Measurements from ENCODE around the gene BCAS1.
A peak's percentile ranks its signal among the peaks of the same experiment; 100 is the strongest.

The BCAS1 gene

DNA sequence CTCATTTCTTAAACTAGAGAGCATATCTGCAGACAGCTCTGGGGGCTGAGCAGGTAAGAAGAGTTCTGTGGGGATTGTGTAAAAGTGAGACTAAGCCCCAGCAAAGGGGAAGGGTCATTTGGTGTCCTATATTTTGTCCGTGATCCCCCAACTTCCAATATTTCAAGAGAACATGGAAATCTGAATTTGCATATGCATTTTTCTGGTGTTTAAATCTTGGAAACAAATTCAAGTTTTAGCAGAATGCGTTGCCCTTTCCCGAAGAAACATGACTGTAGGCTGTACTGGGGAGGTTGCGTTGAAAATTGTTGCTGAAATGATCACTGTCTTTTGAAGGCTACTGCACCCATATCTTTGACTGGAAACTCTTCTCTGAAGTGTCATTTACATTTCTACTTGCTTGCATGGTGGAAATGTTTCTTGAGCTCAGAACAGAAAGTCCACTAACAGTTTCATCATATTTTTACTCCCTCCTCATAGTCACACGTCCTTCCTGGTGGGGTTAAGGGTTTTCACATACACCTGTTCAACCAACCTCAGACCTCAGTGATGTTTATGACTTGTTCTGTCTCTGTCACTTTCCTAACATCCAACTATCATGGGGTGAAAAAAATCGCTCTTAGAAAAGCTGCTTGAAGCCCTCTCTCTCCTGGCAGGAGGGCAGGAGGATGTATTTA lies 140.3 kb downstream of the BCAS1 start:
- no peak for DNase-seq (ENCODE audit: low read depth in 2 of 3, low spot score in 2 of 3)

DNA sequence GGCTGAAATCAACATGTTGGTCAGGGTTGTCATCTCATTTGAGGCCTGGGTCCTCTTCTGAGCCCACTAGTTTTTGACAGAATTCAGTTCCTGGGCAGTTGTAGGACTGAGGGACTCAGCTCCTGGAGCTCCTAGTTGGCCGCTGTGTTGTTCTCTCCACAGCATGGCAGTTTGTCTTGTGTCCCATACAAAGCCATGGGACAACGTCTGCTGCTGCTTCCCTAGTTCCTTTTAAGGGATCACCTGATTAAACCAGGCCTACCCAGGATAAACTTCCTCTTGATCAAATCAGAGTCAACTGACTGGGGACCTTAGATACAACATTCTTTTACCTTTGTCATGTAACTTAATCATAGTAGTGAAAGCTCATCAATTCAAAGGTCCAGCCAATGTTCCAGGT lies 141.0 kb downstream of the BCAS1 start:
- no peak for DNase-seq (ENCODE audit: low read depth in 2 of 3, low spot score in 2 of 3)

DNA sequence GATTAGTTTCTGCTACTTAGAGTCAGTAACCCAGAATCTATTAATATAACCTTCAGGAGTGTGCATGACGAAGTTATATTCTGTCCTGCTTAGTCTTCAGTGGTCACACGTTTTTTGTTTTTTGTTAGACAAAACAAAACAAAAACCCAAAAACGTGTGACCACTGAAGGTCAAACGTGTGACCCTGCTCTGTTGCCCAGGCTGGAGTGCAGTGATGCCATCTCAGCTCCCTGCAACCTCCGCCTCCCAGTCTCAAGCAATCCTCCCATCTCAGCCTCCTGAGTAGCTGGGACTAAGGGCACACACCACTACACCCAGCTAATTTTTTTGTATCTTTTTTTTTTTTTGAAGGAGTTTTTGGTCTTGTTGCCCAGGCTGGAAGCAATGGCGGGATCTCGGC lies 142.4 kb downstream of the BCAS1 start:
- DNase-seq (ENCODE audit: low read depth in 2 of 3, low spot score in 2 of 3): no peak

DNA sequence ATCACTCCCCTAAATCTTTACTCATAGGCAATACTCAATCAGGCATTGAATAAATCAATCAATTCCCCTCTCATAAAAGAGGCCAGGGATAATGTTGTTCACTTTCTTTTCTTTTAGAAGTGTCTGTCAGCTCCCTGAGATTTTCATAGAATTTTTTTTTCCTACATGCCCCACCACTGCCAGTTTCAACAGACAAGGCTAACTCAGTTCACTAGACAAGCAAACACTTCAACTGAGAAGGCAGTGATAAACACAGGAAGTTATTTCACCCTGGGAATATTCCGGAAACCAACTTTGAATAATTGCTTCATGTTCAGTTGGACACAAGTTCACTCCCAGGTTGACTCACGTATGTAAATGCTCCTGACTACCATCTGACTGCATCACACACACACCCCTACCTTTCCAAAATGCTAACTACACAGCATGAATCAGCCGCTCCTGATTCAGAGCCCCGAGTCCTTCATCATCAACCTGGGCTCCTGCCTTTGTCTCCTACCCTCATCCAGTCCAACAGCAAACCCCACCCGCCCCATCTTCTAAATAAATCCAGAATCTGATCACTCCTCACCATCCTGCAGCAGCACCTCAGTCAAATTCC lies 143.9 kb downstream of the BCAS1 start:
- DNase-seq (ENCODE audit: low read depth in 2 of 3, low spot score in 2 of 3): no peak

DNA sequence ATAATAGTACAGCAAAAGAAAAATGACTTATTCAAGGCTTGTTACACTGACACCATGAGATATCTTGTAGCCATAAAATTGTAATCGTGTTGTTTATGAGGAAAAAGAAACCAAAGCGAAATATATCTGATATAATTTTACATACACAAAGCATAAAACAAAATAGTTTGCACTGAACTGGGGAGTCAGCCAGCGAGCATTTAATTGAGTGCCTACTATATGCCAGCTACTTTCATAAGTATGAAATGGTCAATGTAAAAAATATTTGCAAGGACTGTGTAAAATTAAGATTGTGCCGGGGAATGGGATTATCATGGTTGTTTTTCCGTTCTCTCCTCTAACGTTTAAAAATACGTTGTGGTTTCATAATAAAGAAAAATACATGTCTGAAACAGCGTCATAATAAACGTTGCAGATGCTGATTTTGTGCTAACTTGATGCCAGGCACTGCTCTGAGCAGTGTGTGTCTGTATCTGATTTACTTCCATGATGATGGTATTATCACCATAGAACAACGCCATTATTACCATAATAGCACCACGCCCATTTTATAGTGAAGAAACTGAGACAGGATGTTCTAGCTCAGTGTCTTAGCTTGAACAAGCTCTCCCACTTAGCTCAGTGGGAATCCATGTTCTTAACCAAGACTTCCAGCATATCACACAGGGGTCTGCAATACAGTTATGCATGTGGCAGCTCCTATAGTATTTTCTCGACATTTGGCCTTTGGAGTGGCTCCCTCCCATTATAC lies 144.6 kb downstream of the BCAS1 start:
- DNase-seq (ENCODE audit: low read depth in 2 of 3, low spot score in 2 of 3): no peak

DNA sequence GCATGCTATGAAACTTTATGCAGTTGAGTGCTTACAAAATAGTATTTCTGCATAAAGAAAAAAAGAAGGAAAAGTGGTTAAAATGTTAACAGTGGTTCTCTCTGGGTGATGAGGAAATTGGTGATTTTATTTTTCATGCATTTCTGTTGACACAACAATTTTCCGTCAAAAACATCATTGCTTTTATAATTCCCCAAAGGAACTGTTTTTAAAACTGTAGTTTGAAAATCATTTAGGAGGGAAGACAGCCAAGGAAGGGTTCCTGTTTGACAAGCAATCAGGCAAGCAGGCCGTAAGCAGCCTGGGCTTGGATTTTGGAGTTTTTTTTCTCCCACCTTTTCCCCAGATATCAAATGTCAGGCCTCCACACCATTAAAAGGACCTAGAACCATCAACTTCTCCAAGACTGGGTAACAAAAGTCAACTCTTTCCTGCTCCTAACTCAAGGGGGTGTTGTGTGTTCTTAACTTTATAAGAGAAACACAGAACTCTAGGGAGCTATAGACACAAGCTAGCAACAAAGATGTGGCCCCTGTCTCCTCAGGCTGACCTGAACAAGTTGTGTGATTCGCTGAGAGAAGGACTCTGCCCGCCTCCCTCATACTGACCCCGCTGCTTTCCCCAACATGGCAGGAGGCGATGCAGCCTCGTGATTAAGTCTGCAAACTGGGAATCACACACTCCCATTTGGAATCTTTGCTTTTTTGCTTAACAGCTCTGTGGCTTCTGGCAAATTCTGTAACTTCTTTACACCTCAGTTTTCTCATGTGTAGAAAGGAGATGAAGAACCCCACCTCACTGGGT lies 146.6 kb downstream of the BCAS1 start:
- DNase-seq (ENCODE audit: low read depth in 2 of 3, low spot score in 2 of 3): no peak

DNA sequence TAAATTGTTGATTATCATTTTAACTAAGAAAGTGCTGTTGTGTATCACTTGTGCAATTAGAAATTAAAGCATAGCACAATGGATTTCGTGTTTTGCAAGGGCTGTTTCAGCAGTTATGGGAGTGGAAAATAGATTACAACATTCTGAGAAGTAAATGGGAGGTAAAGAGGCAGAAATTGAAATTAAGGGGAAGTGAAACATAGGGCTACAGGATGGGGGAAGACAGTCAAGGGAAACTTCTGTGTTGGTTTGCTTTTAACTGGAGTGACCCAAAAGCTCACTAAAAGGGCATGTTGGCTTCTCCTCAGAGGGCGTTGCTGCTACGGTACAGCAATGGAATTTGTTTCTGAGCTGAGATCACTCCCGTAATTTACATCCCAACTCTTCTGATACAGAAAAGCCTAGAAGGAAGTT lies 147.5 kb downstream of the BCAS1 start:
- DNase-seq (ENCODE audit: low read depth in 2 of 3, low spot score in 2 of 3): no peak

DNA sequence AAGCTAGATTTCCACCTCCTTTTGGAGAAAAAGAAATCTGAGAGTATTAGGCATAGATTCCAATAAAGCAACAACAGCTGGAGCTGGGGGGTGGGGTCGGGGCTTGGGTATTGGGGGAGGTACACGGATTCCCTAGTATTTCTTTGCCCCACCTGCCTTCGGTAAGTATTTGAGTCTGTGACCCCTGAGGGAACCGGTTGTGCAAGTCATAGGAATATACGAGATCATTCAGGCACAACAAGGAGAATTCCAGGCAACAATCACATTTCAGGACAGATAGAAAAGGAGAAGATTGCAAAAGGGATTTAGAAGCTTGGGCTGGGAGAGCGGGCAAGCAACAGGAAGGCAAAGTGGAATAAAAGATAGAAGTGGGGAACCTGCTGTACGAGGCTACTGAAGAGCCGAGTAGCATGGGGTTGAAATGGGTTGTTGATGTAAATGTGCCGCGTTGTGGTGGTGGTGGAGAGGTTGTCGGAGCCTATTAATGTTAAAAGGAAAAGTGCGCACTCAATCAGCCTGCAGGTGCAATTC lies 148.9 kb downstream of the BCAS1 start:
- no peak for DNase-seq (ENCODE audit: low read depth in 2 of 3, low spot score in 2 of 3)

DNA sequence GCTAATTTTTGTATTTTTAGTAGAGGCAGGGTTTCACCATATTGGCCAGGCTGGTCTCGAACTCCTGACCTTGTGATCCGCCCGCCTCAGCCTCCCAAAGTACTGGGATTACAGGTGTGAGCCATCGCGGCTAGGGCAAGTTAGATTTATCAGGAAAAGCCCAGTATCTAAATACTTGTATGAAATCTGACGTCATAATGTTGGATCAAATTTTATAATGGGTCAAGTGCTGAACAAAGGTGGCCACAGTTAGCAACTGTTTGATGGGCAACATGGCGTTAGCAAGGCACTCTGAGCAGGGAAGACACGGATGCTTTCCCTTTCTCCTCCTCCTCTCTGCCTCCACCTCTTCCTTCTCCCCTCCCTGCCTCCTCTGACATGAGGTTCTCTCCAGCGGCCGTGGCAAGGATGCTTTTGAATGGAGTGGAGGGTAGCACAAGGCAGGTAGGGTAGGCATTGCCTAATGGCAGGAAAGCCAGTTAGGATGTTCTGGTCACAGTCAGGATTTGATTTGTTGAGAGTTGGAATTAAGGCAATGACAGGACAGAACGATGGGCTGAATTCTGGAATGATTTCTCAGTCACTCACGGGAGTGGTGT lies 149.6 kb downstream of the BCAS1 start:
- no peak for DNase-seq (ENCODE audit: low read depth in 2 of 3, low spot score in 2 of 3)

DNA sequence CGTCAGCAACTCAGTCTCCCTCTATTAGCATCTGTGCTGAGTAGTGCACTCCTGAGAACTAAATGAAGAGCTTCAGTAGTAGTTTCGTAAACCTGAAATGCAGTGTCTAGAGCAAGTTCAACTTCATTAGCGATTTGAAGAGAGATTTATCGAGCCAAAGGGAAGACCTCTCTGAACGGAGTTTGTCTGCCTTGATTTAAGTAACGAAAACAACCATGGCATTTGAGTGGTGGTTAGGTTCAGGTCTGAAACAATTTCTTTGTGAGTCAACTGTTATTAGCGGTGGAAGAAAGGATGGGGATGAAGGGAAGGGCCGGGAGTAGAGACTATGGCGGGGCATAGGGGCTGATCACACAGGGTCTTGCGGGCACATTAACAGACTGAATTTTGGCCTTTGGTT lies 150.5 kb downstream of the BCAS1 start:
- no peak for DNase-seq (ENCODE audit: low read depth in 2 of 3, low spot score in 2 of 3)

DNA sequence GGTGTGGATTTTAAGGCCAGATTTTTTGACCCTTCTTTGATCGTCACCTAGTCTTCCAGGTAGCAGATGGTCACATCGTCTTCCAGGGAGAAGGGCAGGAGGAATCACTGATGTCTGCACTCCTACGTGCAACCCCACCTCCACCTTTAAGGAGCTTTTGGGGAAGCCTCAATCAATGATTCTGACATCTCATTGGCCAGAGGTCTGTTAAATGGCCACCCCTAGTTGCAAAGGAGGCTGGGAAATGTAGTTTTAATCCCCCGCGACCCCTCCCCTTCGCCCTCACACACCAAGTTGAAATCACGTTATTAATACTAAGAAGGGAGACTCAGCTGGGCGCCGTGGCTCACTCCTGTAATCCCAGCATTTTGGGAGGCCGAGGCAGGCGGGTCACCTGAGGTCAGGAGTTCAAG lies 151.4 kb downstream of the BCAS1 start:
- no peak for DNase-seq (ENCODE audit: low read depth in 2 of 3, low spot score in 2 of 3)

DNA sequence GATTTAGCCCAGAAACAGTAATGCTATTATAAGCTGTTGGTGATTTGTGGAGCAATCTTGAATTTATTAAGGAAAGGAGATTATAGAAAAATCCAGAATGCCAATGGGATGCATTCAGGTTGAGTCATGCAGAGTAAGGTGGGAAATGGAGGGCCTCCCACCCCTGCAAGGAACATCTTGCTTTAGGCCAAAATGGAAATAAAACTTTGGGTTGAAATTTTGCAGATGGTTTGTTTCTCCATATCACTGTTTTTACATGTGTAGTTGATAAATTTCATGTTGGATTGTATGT lies 152.4 kb downstream of the BCAS1 start:
- DNase-seq (ENCODE audit: low read depth in 2 of 3, low spot score in 2 of 3): no peak

DNA sequence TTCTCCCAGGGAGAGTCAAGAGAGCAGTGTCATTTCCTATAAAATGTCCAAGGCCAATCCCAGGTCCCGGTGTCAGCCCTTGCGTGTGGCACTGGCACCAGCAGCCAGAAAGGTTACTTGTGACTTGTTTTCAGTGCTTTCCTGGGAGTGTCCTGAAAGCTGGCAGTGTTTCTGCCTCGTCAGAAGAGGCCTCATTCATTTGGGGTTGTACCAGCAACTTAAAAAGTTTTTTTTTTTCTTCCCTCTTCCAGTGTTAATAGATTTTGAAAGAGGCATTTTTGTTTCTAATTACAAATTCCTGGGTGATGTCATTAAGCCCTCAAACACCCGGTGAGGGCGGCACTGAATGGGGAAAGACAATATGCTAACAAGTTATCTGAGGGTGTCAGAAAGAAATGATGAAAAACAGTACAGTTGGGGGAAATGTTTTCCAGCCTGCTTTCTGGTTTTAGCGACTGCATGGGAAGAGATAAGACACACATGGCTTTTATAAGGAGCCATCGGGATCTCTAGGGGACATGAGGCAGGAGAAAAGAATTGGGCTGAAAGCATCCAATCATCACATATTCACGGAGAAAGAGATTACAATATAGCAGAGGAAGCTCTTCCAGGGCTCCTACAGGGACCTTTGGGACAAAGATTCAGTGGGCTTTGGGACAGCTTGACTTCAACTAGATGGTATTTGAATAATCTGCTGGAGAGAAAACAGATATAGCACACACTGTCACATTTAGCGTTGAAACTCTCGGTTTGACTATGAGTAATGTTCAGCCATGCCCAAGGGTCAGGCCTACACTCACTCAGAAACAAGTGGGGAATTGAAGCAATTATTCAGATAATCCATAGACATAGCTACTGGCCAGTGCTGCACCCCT lies 153.0 kb downstream of the BCAS1 start:
- DNase-seq (ENCODE audit: low read depth in 2 of 3, low spot score in 2 of 3): no peak

DNA sequence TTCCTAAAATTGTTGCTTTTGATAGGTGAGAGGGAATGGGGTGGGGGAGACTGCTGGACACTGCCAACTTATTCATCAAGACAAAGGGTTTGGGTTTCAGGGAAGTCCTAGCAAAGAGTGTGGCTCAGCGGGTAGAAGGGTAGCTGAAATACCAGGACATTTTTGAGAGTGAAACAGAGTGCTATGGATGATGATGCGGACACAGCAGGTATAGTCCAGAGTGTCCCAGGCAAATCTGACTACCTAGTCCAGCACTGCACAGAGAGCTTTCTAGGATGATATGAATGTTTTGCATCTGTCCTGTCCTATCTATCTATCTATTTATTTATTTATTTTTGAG lies 154.3 kb downstream of the BCAS1 start:
- DNase-seq (ENCODE audit: low read depth in 2 of 3, low spot score in 2 of 3): no peak

DNA sequence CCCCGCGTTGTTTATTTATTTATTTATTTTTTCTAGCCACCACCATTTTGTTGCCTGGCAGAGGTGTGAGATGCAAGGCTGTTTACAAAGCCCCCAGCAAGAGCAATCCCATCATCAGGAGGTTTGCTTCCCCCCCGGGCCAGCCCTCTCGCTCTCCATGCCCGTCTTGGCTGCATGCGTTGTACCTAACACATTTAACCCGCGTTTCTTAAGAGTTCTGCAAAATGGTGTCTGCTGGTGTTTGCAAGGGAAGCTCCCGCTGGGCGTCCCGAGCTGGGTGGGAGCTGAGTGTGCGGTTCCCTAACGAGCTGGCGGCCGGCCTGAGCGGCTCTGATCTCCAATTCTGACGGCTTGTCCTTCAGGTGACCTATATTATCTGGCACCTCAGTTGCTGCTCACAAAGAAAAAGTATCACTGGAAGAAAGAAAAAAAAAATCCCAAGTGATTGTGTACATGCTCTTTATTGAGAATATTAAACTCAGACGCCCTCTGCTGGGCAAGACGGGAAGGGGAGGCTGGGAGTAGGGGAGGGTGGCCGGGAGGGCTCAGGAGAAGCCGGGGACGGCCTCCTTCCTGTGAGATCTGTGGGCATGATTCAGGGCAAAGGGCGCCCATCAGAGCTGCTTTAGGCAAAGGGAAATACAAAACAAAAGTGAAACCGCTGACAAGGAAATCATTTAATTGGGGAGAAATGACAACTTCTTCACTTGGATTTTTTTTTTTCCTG lies 154.8 kb downstream of the BCAS1 start:
- peak; percentile 84 to 98 (median 91) for DNase-seq (ENCODE audit: low read depth in 2 of 3, low spot score in 2 of 3)

DNA sequence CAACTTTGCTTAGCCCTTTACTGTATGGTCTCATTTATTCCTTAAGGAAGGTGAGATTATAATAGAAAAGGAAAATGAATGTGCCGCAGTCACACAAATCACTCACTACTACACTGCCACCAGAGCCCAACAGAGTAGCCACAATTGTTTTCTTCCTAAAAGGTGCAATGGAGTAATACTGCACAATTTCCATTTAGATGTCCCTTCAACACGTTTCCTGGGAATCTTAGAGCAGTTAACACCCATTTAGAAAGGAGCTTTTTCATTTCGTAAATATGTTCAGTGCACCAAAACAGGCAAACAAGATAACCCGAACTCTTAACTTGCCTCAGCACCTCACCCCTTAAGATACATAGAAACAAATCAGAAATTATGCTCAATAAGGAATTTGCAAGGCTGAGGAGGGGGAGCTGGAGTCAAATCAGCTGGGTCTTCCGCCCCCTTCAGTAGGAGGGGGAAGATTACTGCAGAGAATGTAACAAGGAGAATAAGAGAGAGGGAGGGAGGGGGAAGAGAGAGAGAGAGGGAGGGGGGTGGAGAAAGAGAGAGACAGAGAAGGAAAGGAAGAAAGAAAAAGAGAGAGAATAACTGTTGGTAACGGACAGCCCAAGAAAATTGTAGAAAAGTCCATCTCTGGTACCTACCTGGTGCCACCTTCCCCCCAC lies 155.5 kb downstream of the BCAS1 start:
- DNase-seq (ENCODE audit: low read depth in 2 of 3, low spot score in 2 of 3): no peak

DNA sequence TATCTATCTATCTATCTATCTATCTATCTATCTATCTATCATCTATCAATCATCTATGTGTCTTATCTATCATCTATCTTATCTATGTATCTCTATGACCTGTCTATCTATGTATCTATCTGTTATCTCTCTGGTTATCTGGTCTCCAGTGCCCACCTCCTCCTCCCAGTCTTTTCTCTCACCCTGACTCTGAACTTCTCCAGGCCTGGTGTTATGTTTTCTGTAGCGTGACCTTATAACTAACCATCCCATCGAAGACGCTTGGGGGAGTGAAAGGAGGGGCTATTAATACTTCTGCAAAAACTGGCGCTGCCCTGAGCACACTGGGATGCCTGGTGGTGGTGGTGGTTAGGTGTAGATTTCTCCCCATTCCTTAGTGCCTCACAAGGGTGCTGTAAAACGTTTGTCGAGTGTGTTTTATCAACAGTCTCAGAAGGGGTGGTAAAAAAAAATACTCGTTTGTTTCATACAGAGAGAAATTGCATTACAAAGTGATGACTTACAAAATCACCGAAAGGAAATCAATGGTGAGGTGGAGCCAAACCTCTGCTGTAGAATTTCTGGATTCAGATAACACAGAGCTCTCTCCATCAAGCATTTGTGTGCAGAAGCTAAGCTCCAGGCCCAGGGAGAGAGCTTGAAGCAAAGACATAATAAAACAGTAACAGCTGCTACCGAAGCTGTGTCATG lies 156.2 kb downstream of the BCAS1 start:
- DNase-seq (ENCODE audit: low read depth in 2 of 3, low spot score in 2 of 3): no peak

DNA sequence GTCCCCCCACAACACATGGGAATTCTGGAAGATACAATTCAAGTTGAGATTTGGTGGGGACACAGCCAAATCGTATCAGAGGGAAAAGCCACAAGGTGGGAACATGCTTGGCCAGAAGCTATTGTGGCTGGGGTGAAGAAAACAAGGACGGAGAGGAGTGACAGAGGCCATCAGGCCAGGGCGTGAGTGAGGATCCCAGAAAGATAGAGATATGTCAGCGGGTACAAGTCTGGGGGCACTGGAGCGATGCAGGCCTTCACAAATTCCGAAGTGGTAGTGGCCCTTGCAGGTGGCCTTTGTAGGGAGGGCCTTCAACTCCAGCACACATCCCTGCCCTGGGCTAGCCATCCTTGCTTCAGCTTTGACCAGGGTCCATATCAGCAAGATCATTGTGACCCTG lies 159.1 kb downstream of the BCAS1 start:
- no peak for DNase-seq (ENCODE audit: low read depth in 2 of 3, low spot score in 2 of 3)
